ENCODE measurements around the gene TERT. TPM values are rescaled to one million over a fixed set of nuclear protein-coding genes. Genes with fewer than 3 reads are reported as not detected.

The TERT gene
- total and polyA plus RNA-seq, 2 of the 4 experiments (the other 2 are of a cell fraction): not detected

DNA sequence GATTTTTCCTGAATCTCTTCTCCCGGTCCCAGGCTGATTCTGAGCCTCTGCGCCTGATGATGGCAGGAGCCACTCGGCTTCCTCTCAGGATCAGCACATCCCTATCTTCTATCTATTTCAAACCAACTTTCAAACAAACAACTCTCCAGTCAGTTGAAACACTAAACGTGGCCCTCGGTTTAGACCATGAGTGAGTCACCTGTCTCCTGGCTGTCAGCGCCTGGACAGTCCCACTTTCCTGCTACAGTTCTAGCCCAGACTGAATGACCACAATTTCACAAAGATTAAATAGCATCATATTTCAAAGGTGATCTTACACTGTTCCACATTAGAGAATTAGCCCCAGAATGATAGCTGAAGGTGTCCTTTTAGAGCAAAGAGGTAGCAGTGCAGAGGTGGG lies 87.3 kb downstream of the TERT start:
- no peak overlapping the region for H4K5ac ChIP-seq (ENCODE audit: low read depth, low read length)
- TF ChIP-seq, protein P1, sequence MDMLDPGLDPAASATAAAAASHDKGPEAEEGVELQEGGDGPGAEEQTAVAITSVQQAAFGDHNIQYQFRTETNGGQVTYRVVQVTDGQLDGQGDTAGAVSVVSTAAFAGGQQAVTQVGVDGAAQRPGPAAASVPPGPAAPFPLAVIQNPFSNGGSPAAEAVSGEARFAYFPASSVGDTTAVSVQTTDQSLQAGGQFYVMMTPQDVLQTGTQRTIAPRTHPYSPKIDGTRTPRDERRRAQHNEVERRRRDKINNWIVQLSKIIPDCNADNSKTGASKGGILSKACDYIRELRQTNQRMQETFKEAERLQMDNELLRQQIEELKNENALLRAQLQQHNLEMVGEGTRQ (IDR thresholded peaks at IDR 0.05; ENCODE audit: low read depth, low read length): no peak
- TF ChIP-seq ELK1 (IDR thresholded peaks at IDR 0.05; ENCODE audit: borderline replicate concordance, low read depth, low read length) (no peak), MXI1 (IDR thresholded peaks at IDR 0.05; ENCODE audit: borderline replicate concordance, low read depth, low read length) (no peak), RCOR1 (IDR thresholded peaks at IDR 0.05; ENCODE audit: insufficient replicate concordance, low read length) (no peak), MAFK (IDR thresholded peaks at IDR 0.05; ENCODE audit: low read depth, low read length) (no peak), CTCF (conservative IDR thresholded peaks at IDR 0.05; ENCODE audit: low read depth, low read length) (no peak), SMC3 (IDR thresholded peaks at IDR 0.05; ENCODE audit: low read depth, low read length) (no peak), NFE2L2 (IDR thresholded peaks at IDR 0.05; ENCODE audit: low read depth, low read length) (no peak)
- in situ Hi-C loops (cut with MboI; ENCODE audit: low sequenced_read_pairs) (no loop called here), dilution Hi-C loops (cut with HindIII; ENCODE audit: low sequenced_read_pairs, unreplicated experiment) (no loop called here), intact Hi-C loops (cut with micrococcal nuclease) (no loop called here)
- H3K27ac ChIP-seq (ENCODE audit: insufficient read depth, low read length): no peak overlapping the region
- no peak overlapping the region for H2AK5ac ChIP-seq (ENCODE audit: low read depth, low read length)
- WGBS, 2 experiments (ENCODE audit: extremely low coverage in 2 of 2, insufficient read length in 1 of 2): 36% methylated on average over 4 of the region's 6 CpGs; no CpG with 5 or more reads in 1 of the 2 experiments
- H3K4me3 ChIP-seq (ENCODE audit: insufficient read depth, low read depth, low read length): no peak overlapping the region
- no peak overlapping the region for H2BK15ac ChIP-seq (ENCODE audit: low read depth, low read length)
- H3K56ac ChIP-seq (ENCODE audit: extremely low read depth, insufficient read depth, low read length): no peak overlapping the region
- ATAC-seq (ENCODE audit: low read depth) (no peak), DNase-seq (no peak)
- POLR2A ChIA-PET (ENCODE audit: unreplicated experiment): no interaction called here
- BruUV-seq (replicated peaks): no TSS peak
- no peak overlapping the region for H4K8ac ChIP-seq (ENCODE audit: low read depth in 2 of 2, low read length in 2 of 2)
- no peak overlapping the region for H2BK120ac ChIP-seq (ENCODE audit: low read depth, low read length)
- H3K4ac ChIP-seq (ENCODE audit: low read depth, low read length): no peak overlapping the region
- no peak overlapping the region for H3K4me2 ChIP-seq (ENCODE audit: low read depth, low read length)
- no peaks in the 10 kb centered on the region; the same call in 1 of the 2 replicates for H4K20me1 ChIP-seq (ENCODE audit: insufficient read depth, low read length)
- CTCF ChIA-PET: interaction anchor here (0.7 kb wide), 1 partner anchor 781 kb away, joined by 3 read pairs; no protein-coding TSS in a partner anchor
- peaks cover 28% of the 10 kb centered on the region; the same call in 1 of the 2 replicates for H3K27me3 ChIP-seq (ENCODE audit: control insufficient read depth, insufficient read depth, low read length)
- no peak overlapping the region for H3K23ac ChIP-seq (ENCODE audit: low read depth, low read length)
- no peak overlapping the region for H4K91ac ChIP-seq (ENCODE audit: insufficient read depth, low read depth, low read length)
- H2AK9ac ChIP-seq (replicated peaks; ENCODE audit: low read depth, low read length, poor library complexity): no peak overlapping the region
- no peak overlapping the region for H3K9ac ChIP-seq (ENCODE audit: low read depth, low read length)
- H3K4me1 ChIP-seq (ENCODE audit: control insufficient read depth, insufficient read depth, low read length): peaks cover 3% of the 10 kb centered on the region; the same call in 1 of the 2 replicates
- H3K9me1 ChIP-seq (ENCODE audit: insufficient read depth, low read length): peaks cover 6% of the 10 kb centered on the region; the same call in 1 of the 2 replicates
- no peak overlapping the region for H3K14ac ChIP-seq (replicated peaks; ENCODE audit: low read depth, low read length)
- no peak overlapping the region for H3K18ac ChIP-seq (ENCODE audit: low read depth, low read length)
- no peak overlapping the region for H2BK20ac ChIP-seq (ENCODE audit: low read depth, low read length)
- H2AFZ ChIP-seq (replicated peaks; ENCODE audit: low read length, poor library complexity): no peak overlapping the region
- no peak overlapping the region for H2BK5ac ChIP-seq (ENCODE audit: low read depth, low read length, poor library complexity, severe bottlenecking)
- H3K36me3 ChIP-seq (ENCODE audit: control insufficient read depth, insufficient read depth, low read length): no peaks in the 10 kb centered on the region
- no peaks in the 10 kb centered on the region for H3K9me3 ChIP-seq (ENCODE audit: control insufficient read depth, insufficient read depth, low read length)
- H3K79me1 ChIP-seq (ENCODE audit: low read depth in 1 of 2, low read length in 2 of 2): no peaks in the 10 kb centered on the region
